ENCODE results near the gene CPA3.

CPA3 gene

GRCh38 chr3:148865049-148865448 lies at the start of gene CPA3:
CPA3 (plus strand) TSS chr3:148865296; CDS start chr3:148865308, 12 bp downstream.
- DNase-seq: no peak

- DNase-seq: no peak
These were observed 49.6 kb upstream of the CPA3 start for GRCh38 chr3:148815316-148816110.

- DNase-seq: no peak
These were observed 48.7 kb upstream of the CPA3 start for GRCh38 chr3:148816427-148816826.

- no peak for DNase-seq
These were observed 48.0 kb upstream of the CPA3 start for GRCh38 chr3:148816981-148817525.

- no peak for DNase-seq
These were observed 44.5 kb upstream of the CPA3 start for GRCh38 chr3:148820361-148821245.

- DNase-seq: no peak
These were observed 42.1 kb upstream of the CPA3 start for GRCh38 chr3:148823026-148823425.

GRCh38 chr3:148825476-148825875 lies 39.6 kb upstream of the CPA3 start:
- no peak for DNase-seq

GRCh38 chr3:148827585-148827984 lies 37.5 kb upstream of the CPA3 start, which contains the start of gene CPB1:
CPB1 (plus strand) TSS chr3:148827811; CDS start chr3:148827824, 13 bp downstream.
- DNase-seq: no peak

- DNase-seq: no peak
These were observed 36.9 kb upstream of the CPA3 start for GRCh38 chr3:148828136-148828690.

GRCh38 chr3:148829926-148830325 lies 35.2 kb upstream of the CPA3 start:
- DNase-seq: no peak

GRCh38 chr3:148833223-148833622 lies 31.9 kb upstream of the CPA3 start:
- no peak for DNase-seq

GRCh38 chr3:148839805-148840204 lies 25.3 kb upstream of the CPA3 start:
- no peak for DNase-seq

- DNase-seq: no peak
These were observed 24.6 kb upstream of the CPA3 start for GRCh38 chr3:148840451-148840850.

GRCh38 chr3:148845756-148846395 lies 19.2 kb upstream of the CPA3 start:
- DNase-seq: no peak

- no peak for DNase-seq
These were observed 17.7 kb upstream of the CPA3 start for GRCh38 chr3:148847351-148847750.

- no peak for DNase-seq
These were observed 16.7 kb upstream of the CPA3 start for GRCh38 chr3:148848410-148848809.

- no peak for DNase-seq
These were observed 12.7 kb upstream of the CPA3 start for GRCh38 chr3:148852271-148852992.

- DNase-seq: no peak
These were observed 12.0 kb upstream of the CPA3 start for GRCh38 chr3:148853076-148853475.

GRCh38 chr3:148854061-148854460 lies 11.0 kb upstream of the CPA3 start:
- DNase-seq: no peak

- no peak for DNase-seq
These were observed 8.7 kb upstream of the CPA3 start for GRCh38 chr3:148856384-148856783.

GRCh38 chr3:148857316-148857715 lies 7.8 kb upstream of the CPA3 start:
- no peak for DNase-seq

- DNase-seq: no peak
These were observed 3.7 kb upstream of the CPA3 start for GRCh38 chr3:148861277-148861869.

Data from activated CD4-positive, alpha-beta T cell treated with anti-CD3 and anti-CD28 coated beads for 4 hours (primary cell).